K562 (cell line): Measurements from ENCODE around the gene SLC15A3. TPM values are rescaled to one million over a fixed set of nuclear protein-coding genes. Genes with fewer than 3 reads are reported as not detected.

Experiments used
- ATAC-seq: fragments of 200-7000 bp; cut with Tn5 transposase; 3 replicates; pipeline ENCODE4 v1.9.1; 2020; ENCODE audit warnings: moderate library complexity
- BruUV-seq: library from RNA; stranded (reverse); fragments of 400-500 nt; replicated peaks from 2 replicates; lab custom pipeline; 2021; lab: Mats Ljungman, UMichigan
- CTCF ChIA-PET: fragments of 300-600 bp; formaldehyde crosslinking; extraction: SDS; loops from one replicate; lab custom pipeline; 2021; ENCODE audit warnings: low intra/inter-chr PET ratio; lab: Yijun Ruan, JAX
- POLR2A ChIA-PET: fragments of 300-600, 350-650 bp; sonication (Branson Sonifier 250); formaldehyde crosslinking; extraction: SDS; loops from one replicate; lab custom pipeline; 2021; ENCODE audit warnings: antibody characterized with exemption, inconsistent platforms; lab: Yijun Ruan, JAX
- DNase-seq, 4 experiments: peaks; one replicate each; pipeline versions ENCODE4 v3.0.0 to v3.0.0-alpha.2; 2011 to 2018; ENCODE audit warnings: low spot score in 3 of 4, mixed read lengths in 3 of 4; ENCODE audit errors: extremely low read depth in 1 of 4
- FAIRE-seq: peaks from 2 replicates; lab custom pipeline; 2011; peaks lifted over from hg19 to GRCh38; lab: Jason Lieb, UNC
- H2AFZ ChIP-seq: 2 replicates; pipeline ENCODE4 v1.6.0; 2011; ENCODE audit warnings: low read depth, low read length, control low read depth, inconsistent platforms
- H3K27ac ChIP-seq: fragments of 200-600 bp; 3 replicates; pipeline ENCODE4 v1.8.0; 2011; ENCODE audit warnings: low read depth, mild to moderate bottlenecking, control low read depth, inconsistent platforms, low read length, moderate library complexity, mixed read lengths; ENCODE audit errors: extremely low read depth
- H3K27me3 ChIP-seq, 2 experiments: fragments of 300-600 bp in 1 of 2; 2 replicates in 1 of 2; 3 replicates in 1 of 2; pipeline versions ENCODE4 v1.6.0 to v1.8.0; 2011; ENCODE audit warnings: inconsistent platforms in 2 of 2, low read length in 2 of 2, mild to moderate bottlenecking in 1 of 2, mixed read lengths in 1 of 2, moderate library complexity in 1 of 2; ENCODE audit not compliant: control insufficient read depth in 2 of 2, insufficient read depth in 2 of 2
- H3K36me3 ChIP-seq: fragments of 300-600 bp; 3 replicates; pipeline ENCODE4 v1.8.0; 2011; ENCODE audit warnings: mild to moderate bottlenecking, low read length, inconsistent platforms; ENCODE audit not compliant: control insufficient read depth, insufficient read depth
- H3K4me1 ChIP-seq, 2 experiments: fragments of 200-600 bp in 1 of 2; replicated peaks in 1 of 2; 2 replicates in 1 of 2; 3 replicates in 1 of 2; pipeline versions ENCODE4 v1.5.1 to v1.8.0; 2011; ENCODE audit warnings: inconsistent platforms in 2 of 2, low read length in 2 of 2, mild to moderate bottlenecking in 1 of 2, mixed read lengths in 1 of 2, moderate library complexity in 1 of 2; ENCODE audit not compliant: control insufficient read depth in 2 of 2, insufficient read depth in 2 of 2
- H3K4me2 ChIP-seq: 2 replicates; pipeline ENCODE4 v1.6.1; 2011; ENCODE audit warnings: low read length, control low read depth, inconsistent platforms, mixed read lengths; ENCODE audit not compliant: insufficient read depth
- H3K4me3 ChIP-seq: fragments of 200-600 bp; sonication (generic), shearing (Covaris generic); 2 replicates; pipeline ENCODE4 v1.5.1; 2016; ENCODE audit warnings: control low read depth, inconsistent platforms
- H3K79me2 ChIP-seq: fragments of 200-600 bp; 3 replicates; pipeline ENCODE4 v1.8.0; 2011; ENCODE audit warnings: low read length, inconsistent platforms; ENCODE audit not compliant: control insufficient read depth, insufficient read depth
- H3K9ac ChIP-seq, 2 experiments: 2 replicates each; pipeline versions ENCODE4 v1.6.0 to v1.6.1; 2011; ENCODE audit warnings: low read depth in 2 of 2, low read length in 2 of 2, control low read depth in 1 of 2, inconsistent platforms in 1 of 2, mild to moderate bottlenecking in 1 of 2, mixed read lengths in 1 of 2; ENCODE audit not compliant: insufficient read depth in 1 of 2
- H3K9me1 ChIP-seq: one replicate; pipeline ENCODE4 v1.6.0; 2011; ENCODE audit warnings: inconsistent platforms, mild to moderate bottlenecking, low read length, moderate library complexity; ENCODE audit not compliant: control insufficient read depth, insufficient read depth
- H3K9me3 ChIP-seq: replicated peaks from 2 replicates; pipeline ENCODE4 v1.5.1; 2011; ENCODE audit warnings: low read depth, low read length, inconsistent platforms; ENCODE audit not compliant: control insufficient read depth, insufficient read depth
- H4K20me1 ChIP-seq: replicated peaks from 2 replicates; pipeline ENCODE4 v1.6.1; 2011; ENCODE audit warnings: low read length, inconsistent platforms, mixed read lengths; ENCODE audit not compliant: control insufficient read depth, insufficient read depth
- CBFA2T2 ChIP-seq: fragments of 450-650 bp; conservative IDR thresholded peaks from 2 replicates; pipeline ENCODE4 v1.6.1; 2017; ENCODE audit warnings: mild to moderate bottlenecking
- GABPB1 ChIP-seq: sonication (generic); formaldehyde crosslinking; IDR thresholded peaks from 2 replicates; pipeline ENCODE4 v1.8.0; 2022; ENCODE audit warnings: mild to moderate bottlenecking, missing genetic modification reagents
- JUND ChIP-seq, 2 experiments: IDR thresholded peaks; 2 replicates in 1 of 2; 3 replicates in 1 of 2; pipeline ENCODE4 v1.6.1; 2011; ENCODE audit warnings: borderline replicate concordance in 2 of 2, low read depth in 2 of 2, low read length in 2 of 2, improper control_type of control experiment in 1 of 2, missing biosample characterization in 1 of 2, missing genetic modification characterization in 1 of 2, missing genetic modification reagents in 1 of 2
- RHOXF2B ChIP-seq: fragments of 250-450 bp; sonication (Bioruptor Pico); conservative IDR thresholded peaks from 2 replicates; pipeline ENCODE4 v1.5.1; 2021
- U2AF2 ChIP-seq: fragments of 200-400 bp; formaldehyde crosslinking; optimal IDR thresholded peaks from 2 replicates; pipeline ENCODE3; 2017; ENCODE audit warnings: low read depth, mild to moderate bottlenecking, low read length
- XRCC3 ChIP-seq: fragments of 450-650 bp; IDR thresholded peaks from 2 replicates; pipeline ENCODE4 v1.6.1; 2017; ENCODE audit warnings: mild to moderate bottlenecking, moderate library complexity
- ZNF23 ChIP-seq: fragments of 250-450 bp; sonication (Bioruptor Pico); IDR thresholded peaks from 2 replicates; pipeline ENCODE4 v1.4.0; 2020; ENCODE audit warnings: mild to moderate bottlenecking
- ZNF263 ChIP-seq: sonication (generic); formaldehyde crosslinking; IDR thresholded peaks from 2 replicates; pipeline ENCODE4 v1.8.0; 2022; ENCODE audit warnings: mild to moderate bottlenecking, missing genetic modification reagents, borderline replicate concordance
- WGBS: fragments of 100-300 bp; shearing (Covaris generic); methylation state at CpG from one replicate; pipeline ENCODE4 v1.1.6; 2016; ENCODE audit warnings: low coverage, mixed read lengths; ENCODE audit not compliant: insufficient coverage; ENCODE audit errors: missing lambda C conversion rate; 5-methylcytosine and 5-hydroxymethylcytosine counted together
- in situ Hi-C: fragments of 300-500 bp; cut with MboI; formaldehyde crosslinking; loops from 4 replicates; pipeline ENCODE4 v1.15.0; 2018; ENCODE audit warnings: inconsistent platforms, mixed read lengths
- intact Hi-C: fragments of 100-400 bp; cut with micrococcal nuclease; formaldehyde crosslinking; loops from 2 replicates; pipeline ENCODE4 v1.14.2; 2022
- polyA plus RNA-seq, 8 experiments: library from polyadenylated mRNA; depleted of rRNA in 4 of 8; stranded (reverse) in 5 of 8; unstranded in 3 of 8; fragments of >200 nt; fragmentation: Nextera tagmentation in 2 of 8; fragmentation: Illumina TruSeq in 1 of 8; extraction: Ambion mirVana in 2 of 8; extraction: Trizol in 1 of 8; gene quantifications; 2 replicates each; pipeline versions ENCODE4 v1.2.1 to v1.2.3, GENCODE V29; 2011 to 2014; ENCODE audit warnings: inconsistent platforms in 1 of 8, missing spikeins in 1 of 8
- total RNA-seq, 7 experiments: library from RNA; depleted of rRNA in 6 of 7; stranded (reverse); fragments of >200 nt in 6 of 7; fragmentation: Illumina TruSeq in 2 of 7; extraction: Trizol in 2 of 7; gene quantifications; 2 replicates each; pipeline versions ENCODE4 v1.2.1 to v1.2.3, GENCODE V29; 2011 to 2021; ENCODE audit warnings: low replicate concordance in 1 of 7
- TF ChIP-seq, protein P1 (sequence below): sonication (generic); formaldehyde crosslinking; IDR thresholded peaks from 2 replicates; pipeline ENCODE4 v1.8.1; 2023; ENCODE audit warnings: mild to moderate bottlenecking, missing genetic modification reagents
- TF ChIP-seq, protein P2 (sequence below): fragments of 450-650 bp; formaldehyde crosslinking; IDR thresholded peaks from 2 replicates; pipeline ENCODE4 v1.4.0; 2022; ENCODE audit warnings: mild to moderate bottlenecking, moderate library complexity
- TF ChIP-seq, protein P3 (sequence below): fragments of 450-650 bp; IDR thresholded peaks from 2 replicates; pipeline ENCODE4 v1.6.1; 2018; ENCODE audit warnings: mild to moderate bottlenecking, low read depth; ENCODE audit not compliant: partially characterized antibody
- TF ChIP-seq, protein P4 (sequence below): fragments of 200-400 bp; formaldehyde crosslinking; IDR thresholded peaks from 2 replicates; pipeline ENCODE4 v1.6.1; 2017; ENCODE audit warnings: mild to moderate bottlenecking, low read depth, low read length, moderate library complexity
- TF ChIP-seq, protein P5 (sequence below): sonication (generic); formaldehyde crosslinking; IDR thresholded peaks from 2 replicates; pipeline ENCODE4 v1.5.0; 2020; ENCODE audit warnings: missing genetic modification reagents

The SLC15A3 gene
- total and polyA plus RNA-seq, 9 of the 15 experiments (the other 6 are each of a cell fraction or from before 2014, with no cell fraction given), result 0.07 to 0.27 TPM; not detected in 7

DNA sequence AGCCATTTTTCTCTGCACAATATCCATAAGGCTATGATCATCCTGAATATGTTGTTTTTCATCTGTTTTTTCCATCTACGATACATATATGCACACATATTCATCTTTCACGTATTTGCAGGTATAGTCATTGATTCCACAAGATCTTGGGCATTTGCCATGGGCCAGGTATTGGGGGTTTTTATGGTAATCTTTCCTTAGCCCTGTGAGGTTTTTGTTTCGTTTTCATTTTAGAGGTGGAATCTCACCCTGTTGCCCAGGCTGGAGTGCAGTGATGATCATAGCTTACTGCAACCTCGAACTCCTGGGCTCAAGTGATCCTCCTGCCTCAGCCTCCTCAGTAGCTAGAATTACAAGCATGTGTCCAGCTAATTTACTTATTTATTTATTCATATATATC, 39.5 kb upstream of the SLC15A3 start (continued):
- TF ChIP-seq, protein P1, sequence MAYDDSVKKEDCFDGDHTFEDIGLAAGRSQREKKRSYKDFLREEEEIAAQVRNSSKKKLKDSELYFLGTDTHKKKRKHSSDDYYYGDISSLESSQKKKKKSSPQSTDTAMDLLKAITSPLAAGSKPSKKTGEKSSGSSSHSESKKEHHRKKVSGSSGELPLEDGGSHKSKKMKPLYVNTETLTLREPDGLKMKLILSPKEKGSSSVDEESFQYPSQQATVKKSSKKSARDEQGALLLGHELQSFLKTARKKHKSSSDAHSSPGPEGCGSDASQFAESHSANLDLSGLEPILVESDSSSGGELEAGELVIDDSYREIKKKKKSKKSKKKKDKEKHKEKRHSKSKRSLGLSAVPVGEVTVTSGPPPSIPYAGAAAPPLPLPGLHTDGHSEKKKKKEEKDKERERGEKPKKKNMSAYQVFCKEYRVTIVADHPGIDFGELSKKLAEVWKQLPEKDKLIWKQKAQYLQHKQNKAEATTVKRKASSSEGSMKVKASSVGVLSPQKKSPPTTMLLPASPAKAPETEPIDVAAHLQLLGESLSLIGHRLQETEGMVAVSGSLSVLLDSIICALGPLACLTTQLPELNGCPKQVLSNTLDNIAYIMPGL (CRISPR knock-in tag), result no peak
- TF ChIP-seq ZNF263 (no peak), CBFA2T2 (no peak)
- TF ChIP-seq, protein P2, sequence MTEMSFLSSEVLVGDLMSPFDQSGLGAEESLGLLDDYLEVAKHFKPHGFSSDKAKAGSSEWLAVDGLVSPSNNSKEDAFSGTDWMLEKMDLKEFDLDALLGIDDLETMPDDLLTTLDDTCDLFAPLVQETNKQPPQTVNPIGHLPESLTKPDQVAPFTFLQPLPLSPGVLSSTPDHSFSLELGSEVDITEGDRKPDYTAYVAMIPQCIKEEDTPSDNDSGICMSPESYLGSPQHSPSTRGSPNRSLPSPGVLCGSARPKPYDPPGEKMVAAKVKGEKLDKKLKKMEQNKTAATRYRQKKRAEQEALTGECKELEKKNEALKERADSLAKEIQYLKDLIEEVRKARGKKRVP (CRISPR knock-in tag), result no peak
- TF ChIP-seq, protein P3, sequence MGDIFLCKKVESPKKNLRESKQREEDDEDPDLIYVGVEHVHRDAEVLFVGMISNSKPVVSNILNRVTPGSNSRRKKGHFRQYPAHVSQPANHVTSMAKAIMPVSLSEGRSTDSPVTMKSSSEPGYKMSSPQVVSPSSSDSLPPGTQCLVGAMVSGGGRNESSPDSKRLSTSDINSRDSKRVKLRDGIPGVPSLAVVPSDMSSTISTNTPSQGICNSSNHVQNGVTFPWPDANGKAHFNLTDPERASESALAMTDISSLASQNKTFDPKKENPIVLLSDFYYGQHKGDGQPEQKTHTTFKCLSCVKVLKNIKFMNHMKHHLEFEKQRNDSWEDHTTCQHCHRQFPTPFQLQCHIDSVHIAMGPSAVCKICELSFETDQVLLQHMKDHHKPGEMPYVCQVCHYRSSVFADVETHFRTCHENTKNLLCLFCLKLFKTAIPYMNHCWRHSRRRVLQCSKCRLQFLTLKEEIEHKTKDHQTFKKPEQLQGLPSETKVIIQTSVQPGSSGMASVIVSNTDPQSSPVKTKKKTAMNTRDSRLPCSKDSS, result no peak

DNA sequence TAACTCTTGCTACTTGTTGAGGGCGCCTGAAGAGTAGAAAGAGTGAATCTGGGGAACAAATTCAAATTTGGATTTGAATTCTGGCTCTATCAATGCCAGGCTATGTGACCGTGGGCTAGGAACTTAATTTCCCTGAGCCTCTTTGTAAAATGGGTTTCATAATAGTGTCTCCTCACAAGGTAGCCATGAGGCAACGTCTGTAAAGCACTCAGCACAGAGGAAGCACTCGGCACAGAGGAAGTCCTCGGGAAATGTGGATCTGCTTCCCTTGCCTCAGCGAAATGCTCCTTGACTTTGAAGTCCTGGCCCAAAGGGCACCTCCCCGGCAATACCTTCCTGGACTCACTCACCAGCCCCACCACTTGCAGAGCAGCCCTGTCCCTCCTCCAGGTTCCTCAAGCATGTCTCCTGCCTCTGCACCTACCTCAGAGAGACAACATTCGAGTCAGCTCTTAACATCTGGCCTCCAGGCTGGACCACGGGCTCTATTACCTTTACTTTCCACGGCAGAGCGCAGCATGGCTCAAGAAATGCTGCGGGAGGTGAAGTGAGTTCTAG, 37.2 kb upstream of the SLC15A3 start:
- ATAC-seq (peak; percentile 40; the same call in 1 of the 3 replicates), FAIRE-seq (peak; percentile 32), DNase-seq (no peak)
- Histone ChIP-seq H3K27ac (no peak overlapping the region), H3K9me1 (no peaks in the 10 kb centered on the region), H3K4me3 (no peak overlapping the region), H3K4me1 (peaks cover 0 to 6% of the 10 kb centered on the region in 2 experiments; a peak in 1 of 5 replicates), H3K36me3 (no peaks in the 10 kb centered on the region), H3K9ac (no peak overlapping the region), H3K9me3 (no peaks in the 10 kb centered on the region), H4K20me1 (peaks cover 7% of the 10 kb centered on the region; the same call in 1 of the 2 replicates), H3K27me3 (peaks cover 39 to 67% of the 10 kb centered on the region in 2 experiments), H2AFZ (no peak overlapping the region), H3K4me2 (no peak overlapping the region), H3K79me2 (no peaks in the 10 kb centered on the region)
- no TSS peak for BruUV-seq
- in situ Hi-C loops (no loop called here), intact Hi-C loops (no loop called here)
- 3% methylated on average over 12 of the region's 12 CpGs for WGBS
- POLR2A ChIA-PET, result interaction anchor here (0.5 to 0.7 kb wide), 2 partner anchors 220 to 264 kb away, joined by 3 read pairs; no protein-coding TSS in a partner anchor
- CTCF ChIA-PET, result no interaction called here
- TF ChIP-seq ZNF23 (CRISPR knock-in tag) (no peak), JUND (IDR thresholded peaks at IDR 0.05; ENCODE audit: borderline replicate concordance, low read depth, low read length) (no peak), JUND (tag; IDR thresholded peaks at IDR 0.05; ENCODE audit: borderline replicate concordance, low read depth, low read length) (no peak), GABPB1 (CRISPR knock-in tag) (no peak), U2AF2 (no peak), XRCC3 (no peak), RHOXF2B (CRISPR knock-in tag) (no peak)
- TF ChIP-seq, protein P4, sequence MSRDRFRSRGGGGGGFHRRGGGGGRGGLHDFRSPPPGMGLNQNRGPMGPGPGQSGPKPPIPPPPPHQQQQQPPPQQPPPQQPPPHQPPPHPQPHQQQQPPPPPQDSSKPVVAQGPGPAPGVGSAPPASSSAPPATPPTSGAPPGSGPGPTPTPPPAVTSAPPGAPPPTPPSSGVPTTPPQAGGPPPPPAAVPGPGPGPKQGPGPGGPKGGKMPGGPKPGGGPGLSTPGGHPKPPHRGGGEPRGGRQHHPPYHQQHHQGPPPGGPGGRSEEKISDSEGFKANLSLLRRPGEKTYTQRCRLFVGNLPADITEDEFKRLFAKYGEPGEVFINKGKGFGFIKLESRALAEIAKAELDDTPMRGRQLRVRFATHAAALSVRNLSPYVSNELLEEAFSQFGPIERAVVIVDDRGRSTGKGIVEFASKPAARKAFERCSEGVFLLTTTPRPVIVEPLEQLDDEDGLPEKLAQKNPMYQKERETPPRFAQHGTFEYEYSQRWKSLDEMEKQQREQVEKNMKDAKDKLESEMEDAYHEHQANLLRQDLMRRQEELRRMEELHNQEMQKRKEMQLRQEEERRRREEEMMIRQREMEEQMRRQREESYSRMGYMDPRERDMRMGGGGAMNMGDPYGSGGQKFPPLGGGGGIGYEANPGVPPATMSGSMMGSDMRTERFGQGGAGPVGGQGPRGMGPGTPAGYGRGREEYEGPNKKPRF, result no peak
- TF ChIP-seq, protein P5, sequence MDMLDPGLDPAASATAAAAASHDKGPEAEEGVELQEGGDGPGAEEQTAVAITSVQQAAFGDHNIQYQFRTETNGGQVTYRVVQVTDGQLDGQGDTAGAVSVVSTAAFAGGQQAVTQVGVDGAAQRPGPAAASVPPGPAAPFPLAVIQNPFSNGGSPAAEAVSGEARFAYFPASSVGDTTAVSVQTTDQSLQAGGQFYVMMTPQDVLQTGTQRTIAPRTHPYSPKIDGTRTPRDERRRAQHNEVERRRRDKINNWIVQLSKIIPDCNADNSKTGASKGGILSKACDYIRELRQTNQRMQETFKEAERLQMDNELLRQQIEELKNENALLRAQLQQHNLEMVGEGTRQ (CRISPR knock-in tag), result no peak
